Gastrocnemius medialis (tissue), 4 donors: ENCODE data around the gene ZNF236. TPM values are rescaled to one million over a fixed set of nuclear protein-coding genes. Genes with fewer than 3 reads are reported as not detected.
"Not testable (repeated sequence)": the region's sequence is repeated elsewhere in the genome, so short reads cannot be mapped to it uniquely, and the experiment has no call there.

ENCODE experiments used
- ATAC-seq, 2 donors: fragments of 150-250 bp; one replicate each; pipeline ENCODE4 v1.9.1; 2016
- DNase-seq, 2 donors: peaks; one replicate each; pipeline ENCODE4 v3.0.0-alpha.2; 2019
- H3K27ac ChIP-seq, 4 donors: fragments of 200-600 bp; sonication (generic); 1 replicate in 1 of 4; 2 replicates in 3 of 4; pipeline ENCODE4 v1.5.1; 2016 to 2018; ENCODE audit warnings: mild to moderate bottlenecking in 2 of 4, moderate library complexity in 1 of 4
- H3K27me3 ChIP-seq, 3 donors: fragments of 200-600 bp; sonication (generic) in 2 of 3; 1 replicate in 1 of 3; 2 replicates in 2 of 3; pipeline versions ENCODE4 v1.5.1 to v1.6.0; 2016 to 2019; ENCODE audit warnings: mild to moderate bottlenecking in 1 of 3, moderate library complexity in 1 of 3
- H3K36me3 ChIP-seq, 2 donors: fragments of 200-600 bp; sonication (generic) in 1 of 2; one replicate each; pipeline ENCODE4 v1.5.1; 2017 to 2018
- H3K4me1 ChIP-seq, 2 donors: fragments of 200-600 bp; sonication (generic) in 1 of 2; one replicate each; pipeline ENCODE4 v1.5.1; 2016 to 2017; ENCODE audit warnings: mild to moderate bottlenecking in 2 of 2
- H3K4me3 ChIP-seq, 4 donors: fragments of 200-600 bp; sonication (generic) in 3 of 4; 1 replicate in 1 of 4; 2 replicates in 3 of 4; pipeline ENCODE4 v1.5.1; 2016 to 2019; ENCODE audit warnings: mild to moderate bottlenecking in 2 of 4
- H3K9me3 ChIP-seq, 3 donors: fragments of 200-600 bp; sonication (generic) in 2 of 3; 1 replicate in 1 of 3; 2 replicates in 2 of 3; pipeline ENCODE4 v1.5.1; 2016 to 2019
- POLR2A ChIP-seq, 2 donors: fragments of 450-650 bp; IDR thresholded peaks; one replicate each; pipeline ENCODE4 v1.6.1; 2017; ENCODE audit warnings: antibody characterized with exemption in 2 of 2, mild to moderate bottlenecking in 2 of 2, moderate library complexity in 2 of 2
- in situ Hi-C, 4 donors: fragments of 200-750 bp; cut with MboI; loops; one replicate each; pipeline versions ENCODE4 v1.15.0 to v1.8.0; 2017; ENCODE audit warnings: low sequenced_read_pairs in 4 of 4
- intact Hi-C: fragments of 100-400 bp; cut with DNase I; formaldehyde crosslinking; loops from one replicate; pipeline ENCODE4 v1.15.1; 2023; ENCODE audit warnings: low total_unique reads
- total RNA-seq, 4 donors: library from RNA; depleted of rRNA; stranded (reverse); fragments of >200 nt; gene quantifications; one replicate each; pipeline versions ENCODE4 v1.1.0 to v1.2.3, GENCODE V29; 2016
- TF ChIP-seq, protein P1 (sequence below), 5 experiments: fragments of 450-650 bp in 3 of 5; fragments of 200-600 bp in 2 of 5; sonication (generic) in 2 of 5; IDR thresholded peaks in 4 of 5; conservative IDR thresholded peaks in 1 of 5; 1 replicate in 4 of 5; 2 replicates in 1 of 5; pipeline ENCODE4 v1.5.1; 2016 to 2019; ENCODE audit warnings: antibody characterized with exemption in 5 of 5, mild to moderate bottlenecking in 3 of 5, moderate library complexity in 3 of 5

The ZNF236 gene
- total RNA-seq, 4 donors from 2014 or later: 6.2 to 7.1 (median 6.5) TPM

GRCh38 chr18:76959605-76960004 is 137.2 kb downstream of the ZNF236 start:
- Histone ChIP-seq H3K9me3 (no peaks in the 10 kb centered on the region), H3K4me3 (no peak overlapping the region), H3K27ac (no peak overlapping the region), H3K4me1 (no peaks in the 10 kb centered on the region), H3K36me3 (peaks cover 0 to 19% of the 10 kb centered on the region in 2 donors), H3K27me3 (no peaks in the 10 kb centered on the region)
- ATAC-seq (no peak), DNase-seq (no peak)
- intact Hi-C loops: loop anchor here (2.0 kb wide), 1 partner anchor 13 kb away; no protein-coding TSS in a partner anchor
- TF ChIP-seq, protein P1, sequence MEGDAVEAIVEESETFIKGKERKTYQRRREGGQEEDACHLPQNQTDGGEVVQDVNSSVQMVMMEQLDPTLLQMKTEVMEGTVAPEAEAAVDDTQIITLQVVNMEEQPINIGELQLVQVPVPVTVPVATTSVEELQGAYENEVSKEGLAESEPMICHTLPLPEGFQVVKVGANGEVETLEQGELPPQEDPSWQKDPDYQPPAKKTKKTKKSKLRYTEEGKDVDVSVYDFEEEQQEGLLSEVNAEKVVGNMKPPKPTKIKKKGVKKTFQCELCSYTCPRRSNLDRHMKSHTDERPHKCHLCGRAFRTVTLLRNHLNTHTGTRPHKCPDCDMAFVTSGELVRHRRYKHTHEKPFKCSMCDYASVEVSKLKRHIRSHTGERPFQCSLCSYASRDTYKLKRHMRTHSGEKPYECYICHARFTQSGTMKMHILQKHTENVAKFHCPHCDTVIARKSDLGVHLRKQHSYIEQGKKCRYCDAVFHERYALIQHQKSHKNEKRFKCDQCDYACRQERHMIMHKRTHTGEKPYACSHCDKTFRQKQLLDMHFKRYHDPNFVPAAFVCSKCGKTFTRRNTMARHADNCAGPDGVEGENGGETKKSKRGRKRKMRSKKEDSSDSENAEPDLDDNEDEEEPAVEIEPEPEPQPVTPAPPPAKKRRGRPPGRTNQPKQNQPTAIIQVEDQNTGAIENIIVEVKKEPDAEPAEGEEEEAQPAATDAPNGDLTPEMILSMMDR (IDR thresholded peaks at IDR 0.05 in 4 of 5, conservative IDR thresholded peaks at IDR 0.05 in 1 of 5): no peak
- no peak for TF ChIP-seq POLR2A (IDR thresholded peaks at IDR 0.05)
- in situ Hi-C loops: no loop called here

GRCh38 chr18:76960528-76961035 is 138.2 kb downstream of the ZNF236 start:
- in situ Hi-C loops (no loop called here), intact Hi-C loops (no loop called here)
- ATAC-seq: no peak
- Histone ChIP-seq H3K27ac (no peak overlapping the region), H3K27me3 (no peaks in the 10 kb centered on the region), H3K36me3 (peaks cover 0 to 19% of the 10 kb centered on the region in 2 donors), H3K9me3 (no peaks in the 10 kb centered on the region), H3K4me3 (no peak overlapping the region), H3K4me1 (no peaks in the 10 kb centered on the region)
- no peak for DNase-seq
- TF ChIP-seq, protein P1 (IDR thresholded peaks at IDR 0.05 in 4 of 5, conservative IDR thresholded peaks at IDR 0.05 in 1 of 5): no peak
- TF ChIP-seq POLR2A (IDR thresholded peaks at IDR 0.05): no peak

- no peak for TF ChIP-seq POLR2A (IDR thresholded peaks at IDR 0.05)
- TF ChIP-seq, protein P1 (IDR thresholded peaks at IDR 0.05 in 4 of 5, conservative IDR thresholded peaks at IDR 0.05 in 1 of 5): no peak
- intact Hi-C loops (no loop called here), in situ Hi-C loops (no loop called here)
- ATAC-seq (no peak), DNase-seq (no peak)
- Histone ChIP-seq H3K27me3 (no peaks in the 10 kb centered on the region), H3K9me3 (no peaks in the 10 kb centered on the region), H3K4me1 (no peaks in the 10 kb centered on the region), H3K36me3 (peaks cover 0 to 21% of the 10 kb centered on the region in 2 donors), H3K4me3 (no peak overlapping the region), H3K27ac (no peak overlapping the region)
Measured at GRCh38 chr18:76962851-76963250, 140.5 kb downstream of the ZNF236 start.

DNA sequence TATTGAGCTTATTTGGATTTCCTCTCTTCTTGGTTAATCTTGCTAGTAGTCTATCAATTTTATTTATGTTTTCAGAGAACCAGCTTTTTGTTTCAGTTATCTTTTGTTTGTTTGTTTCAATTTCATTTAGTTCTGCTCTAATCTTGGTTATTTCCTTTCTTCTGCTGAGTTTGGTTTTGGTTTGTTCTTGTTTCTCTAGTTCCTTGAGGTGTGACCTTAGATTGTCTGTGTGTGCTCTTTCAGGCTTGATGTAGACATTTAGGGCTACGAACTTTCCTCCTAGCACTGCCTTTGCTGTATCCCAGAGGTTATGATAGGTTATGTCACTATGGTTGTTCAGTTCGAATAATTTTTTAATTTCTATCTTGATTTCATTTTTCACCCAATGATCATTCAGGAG is 141.6 kb downstream of the ZNF236 start:
- intact Hi-C loops: no loop called here
- peaks cover 0 to 29% of the 10 kb centered on the region in 2 donors for H3K36me3 ChIP-seq

DNA sequence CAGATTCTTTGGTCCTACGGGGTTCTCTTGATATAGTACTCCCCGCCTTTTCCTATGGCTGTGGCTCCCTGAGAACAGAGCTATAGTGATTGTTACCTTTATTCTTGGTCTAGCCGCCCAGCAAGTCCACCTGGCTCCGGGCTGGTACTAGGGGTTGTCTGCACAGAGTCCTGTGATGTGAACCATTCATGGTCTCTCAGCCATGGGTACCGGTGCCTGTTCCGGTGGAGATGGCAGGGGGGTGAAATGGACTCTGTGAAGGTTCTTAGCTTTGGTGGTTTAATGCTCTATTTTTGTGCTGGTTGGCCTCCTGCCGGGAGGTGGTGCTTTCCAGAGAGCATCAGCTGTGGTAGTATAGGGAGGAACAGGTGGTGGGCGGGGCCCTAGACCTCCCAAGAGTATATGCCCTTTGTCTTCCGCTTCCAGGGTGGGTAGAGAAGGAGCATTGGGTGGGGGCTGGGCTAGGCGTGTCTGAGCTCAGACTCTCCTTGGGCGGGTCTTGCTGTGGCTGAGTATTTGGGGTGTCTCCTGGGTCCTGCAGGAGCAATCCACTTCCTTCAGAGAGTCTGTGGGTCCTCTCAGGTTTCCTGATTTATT is 143.3 kb downstream of the ZNF236 start:
- H3K9me3 ChIP-seq, ATAC-seq, H3K27ac ChIP-seq, H3K4me1 ChIP-seq, H3K4me3 ChIP-seq, DNase-seq, intact Hi-C loops, in situ Hi-C loops, H3K27me3 ChIP-seq: not testable (repeated sequence)
- H3K36me3 ChIP-seq: peaks cover 0 to 27% of the 10 kb centered on the region in 2 donors

More for the DNA sequence above, 141.6 kb downstream of the ZNF236 start:
- DNase-seq (no peak), ATAC-seq (no peak)
- Histone ChIP-seq H3K27me3 (no peaks in the 10 kb centered on the region), H3K27ac (no peak overlapping the region), H3K4me3 (no peak overlapping the region), H3K9me3 (no peaks in the 10 kb centered on the region), H3K4me1 (no peaks in the 10 kb centered on the region)
- in situ Hi-C loops: no loop called here
- no peak for TF ChIP-seq POLR2A (IDR thresholded peaks at IDR 0.05)
- TF ChIP-seq, protein P1 (IDR thresholded peaks at IDR 0.05 in 4 of 5, conservative IDR thresholded peaks at IDR 0.05 in 1 of 5): no peak

GRCh38 chr18:76967299-76967698 is 144.9 kb downstream of the ZNF236 start:
- not testable (repeated sequence) for DNase-seq

More at GRCh38 chr18:76967299-76967698, 144.9 kb downstream of the ZNF236 start:
- ATAC-seq, H3K27me3 ChIP-seq, H3K27ac ChIP-seq, intact Hi-C loops, H3K4me1 ChIP-seq, H3K4me3 ChIP-seq, in situ Hi-C loops, H3K9me3 ChIP-seq: not testable (repeated sequence)
- peaks cover 0 to 18% of the 10 kb centered on the region in 2 donors for H3K36me3 ChIP-seq
